Measurements from ENCODE around the gene ITGB2.

DNA sequence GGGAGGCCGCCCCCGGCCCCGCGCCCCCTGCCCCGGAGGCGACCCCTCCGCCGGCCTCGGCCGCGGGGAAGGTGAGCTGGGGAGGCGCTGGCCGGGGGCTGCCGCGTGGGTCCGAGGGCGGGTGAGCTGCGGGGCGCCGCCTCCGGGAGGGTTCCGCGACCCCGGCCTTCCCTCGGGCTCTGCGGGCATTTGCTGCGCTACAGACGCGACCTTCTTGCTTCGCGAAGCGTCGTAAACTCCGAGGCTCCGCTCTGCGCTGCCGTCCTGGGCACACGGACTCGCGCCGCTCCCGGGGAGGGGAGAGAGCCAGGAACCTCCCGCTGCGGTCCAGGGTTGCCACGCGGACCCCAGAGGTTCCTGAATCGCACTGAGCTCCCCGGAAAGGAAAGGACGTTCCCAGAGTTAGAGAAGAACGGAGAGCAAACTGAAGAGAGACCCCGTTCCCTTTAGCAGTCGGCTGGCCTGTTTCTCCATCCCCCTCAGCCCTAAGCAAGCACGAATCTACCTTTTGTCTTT lies 19.5 kb upstream of the ITGB2 start:
- TF ChIP-seq TAF1 (IDR thresholded peaks at IDR 0.05; ENCODE audit: low read depth) (no peak), TEAD4 (IDR thresholded peaks at IDR 0.05) (no peak), CREB1 (IDR thresholded peaks at IDR 0.05; ENCODE audit: low read depth) (no peak), TCF12 (IDR thresholded peaks at IDR 0.05; ENCODE audit: low read depth) (no peak), RAD21 (IDR thresholded peaks at IDR 0.05; ENCODE audit: low read depth) (no peak), EGR1 (IDR thresholded peaks at IDR 0.05) (no peak), CEBPB (IDR thresholded peaks at IDR 0.05) (no peak), EP300 (IDR thresholded peaks at IDR 0.05; ENCODE audit: borderline replicate concordance) (no peak)
- TF ChIP-seq, protein P1, sequence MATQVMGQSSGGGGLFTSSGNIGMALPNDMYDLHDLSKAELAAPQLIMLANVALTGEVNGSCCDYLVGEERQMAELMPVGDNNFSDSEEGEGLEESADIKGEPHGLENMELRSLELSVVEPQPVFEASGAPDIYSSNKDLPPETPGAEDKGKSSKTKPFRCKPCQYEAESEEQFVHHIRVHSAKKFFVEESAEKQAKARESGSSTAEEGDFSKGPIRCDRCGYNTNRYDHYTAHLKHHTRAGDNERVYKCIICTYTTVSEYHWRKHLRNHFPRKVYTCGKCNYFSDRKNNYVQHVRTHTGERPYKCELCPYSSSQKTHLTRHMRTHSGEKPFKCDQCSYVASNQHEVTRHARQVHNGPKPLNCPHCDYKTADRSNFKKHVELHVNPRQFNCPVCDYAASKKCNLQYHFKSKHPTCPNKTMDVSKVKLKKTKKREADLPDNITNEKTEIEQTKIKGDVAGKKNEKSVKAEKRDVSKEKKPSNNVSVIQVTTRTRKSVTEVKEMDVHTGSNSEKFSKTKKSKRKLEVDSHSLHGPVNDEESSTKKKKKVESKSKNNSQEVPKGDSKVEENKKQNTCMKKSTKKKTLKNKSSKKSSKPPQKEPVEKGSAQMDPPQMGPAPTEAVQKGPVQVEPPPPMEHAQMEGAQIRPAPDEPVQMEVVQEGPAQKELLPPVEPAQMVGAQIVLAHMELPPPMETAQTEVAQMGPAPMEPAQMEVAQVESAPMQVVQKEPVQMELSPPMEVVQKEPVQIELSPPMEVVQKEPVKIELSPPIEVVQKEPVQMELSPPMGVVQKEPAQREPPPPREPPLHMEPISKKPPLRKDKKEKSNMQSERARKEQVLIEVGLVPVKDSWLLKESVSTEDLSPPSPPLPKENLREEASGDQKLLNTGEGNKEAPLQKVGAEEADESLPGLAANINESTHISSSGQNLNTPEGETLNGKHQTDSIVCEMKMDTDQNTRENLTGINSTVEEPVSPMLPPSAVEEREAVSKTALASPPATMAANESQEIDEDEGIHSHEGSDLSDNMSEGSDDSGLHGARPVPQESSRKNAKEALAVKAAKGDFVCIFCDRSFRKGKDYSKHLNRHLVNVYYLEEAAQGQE (IDR thresholded peaks at IDR 0.05; ENCODE audit: low read depth), result no peak
- TF ChIP-seq, protein P2, sequence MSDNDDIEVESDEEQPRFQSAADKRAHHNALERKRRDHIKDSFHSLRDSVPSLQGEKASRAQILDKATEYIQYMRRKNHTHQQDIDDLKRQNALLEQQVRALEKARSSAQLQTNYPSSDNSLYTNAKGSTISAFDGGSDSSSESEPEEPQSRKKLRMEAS (IDR thresholded peaks at IDR 0.05), result no peak

Measured in Ishikawa (cell line).